CD4-positive, alpha-beta T cell treated with Interferon gamma for 1 hour (primary cell): ENCODE data around the gene QRFP.

Source experiments
- DNase-seq: peaks from one replicate; pipeline ENCODE4 v3.0.0-alpha.2; 2020

Gene QRFP

DNA sequence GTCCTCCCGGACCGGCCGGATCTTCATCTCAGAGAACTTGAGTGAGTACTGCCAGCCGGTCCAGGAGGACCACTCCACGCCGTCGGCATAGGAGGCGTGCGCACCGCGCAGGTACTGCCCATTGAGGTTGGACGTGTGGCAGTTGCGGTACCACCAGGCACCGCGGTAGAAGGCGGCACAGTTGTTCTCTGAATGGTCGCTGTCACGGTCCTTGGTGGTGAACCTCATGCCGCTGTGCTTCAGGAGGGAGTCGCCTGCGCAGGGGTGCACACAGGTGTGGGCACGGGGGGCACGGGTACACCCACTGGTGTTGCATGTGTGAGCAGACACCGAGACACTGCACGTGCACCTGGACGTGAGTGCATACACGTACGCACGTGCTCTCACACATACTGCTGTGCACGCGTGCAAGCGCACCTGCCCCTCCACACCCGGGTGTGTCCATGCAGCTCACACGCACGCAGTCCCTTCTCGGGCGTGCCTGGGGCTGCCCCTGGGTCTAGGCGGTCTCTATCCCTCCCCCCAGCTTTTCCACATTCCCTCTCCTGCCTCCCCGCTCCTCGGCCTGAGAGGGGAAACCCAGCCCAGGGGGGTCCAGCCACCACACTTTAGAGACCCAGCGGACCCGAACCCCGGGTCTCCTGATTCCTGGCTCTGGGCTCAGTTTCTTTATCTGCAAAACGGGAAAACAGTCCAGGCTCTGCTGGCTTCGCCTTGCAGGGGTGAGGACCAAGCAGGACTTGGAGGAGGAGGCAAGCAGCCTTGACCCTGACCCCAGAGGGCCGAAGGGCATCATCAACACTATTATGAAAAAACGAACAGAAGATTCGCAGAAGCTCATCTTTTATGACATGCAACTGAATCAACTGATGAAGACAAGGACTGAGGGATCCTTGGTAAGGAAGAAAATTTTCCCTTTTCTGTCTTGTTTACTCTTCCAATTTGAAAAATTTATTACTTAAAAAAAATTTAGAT is 7.7 kb upstream of the QRFP start:
- no peak for DNase-seq

GRCh38 chr9:130903194-130904069 is 6.8 kb upstream of the QRFP start:
- DNase-seq, result no peak

- DNase-seq, result no peak
Observed at GRCh38 chr9:130902204-130903185, 5.9 kb upstream of the QRFP start.

- no peak for DNase-seq
Observed at GRCh38 chr9:130901498-130902203, 5.0 kb upstream of the QRFP start.

DNA sequence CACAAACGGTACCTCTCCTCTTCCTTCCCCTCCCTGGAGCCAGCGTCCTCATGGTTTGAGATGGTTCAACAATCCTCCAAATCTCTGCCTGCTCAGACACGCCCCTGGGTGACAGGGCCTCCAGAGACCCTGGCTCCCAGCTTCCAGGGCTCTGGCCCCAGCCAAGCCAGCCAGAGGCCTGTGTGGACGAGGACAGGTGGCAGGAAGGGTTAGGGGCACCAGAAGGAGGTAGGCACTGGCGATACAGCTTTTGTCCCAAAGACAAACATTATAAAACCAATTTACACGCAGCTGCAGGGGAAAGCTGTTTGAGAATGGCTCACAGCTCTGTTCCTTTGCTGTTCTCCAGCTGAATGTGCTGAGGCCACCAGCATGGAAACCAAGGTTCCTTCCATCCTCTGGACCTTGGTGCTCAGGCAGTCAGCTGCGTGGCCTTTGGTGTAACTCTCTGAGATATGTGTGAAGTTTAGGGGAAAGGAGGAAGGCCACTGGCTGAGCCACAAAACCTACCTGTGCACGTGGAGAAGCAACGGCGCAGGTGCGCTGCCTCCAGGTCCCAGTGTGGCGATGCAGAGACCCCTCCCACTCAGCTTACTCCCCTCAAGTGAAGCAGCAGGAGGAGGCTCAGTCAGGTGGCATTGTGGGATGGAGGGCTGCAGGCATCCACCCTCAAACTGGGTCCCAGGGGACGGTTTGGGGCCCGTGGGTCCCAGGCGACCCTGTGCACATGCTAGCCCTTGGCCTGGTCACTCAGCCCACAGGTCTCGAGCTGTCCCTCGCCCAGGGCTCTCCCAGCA is 4.3 kb upstream of the QRFP start:
- DNase-seq, result no peak

DNA sequence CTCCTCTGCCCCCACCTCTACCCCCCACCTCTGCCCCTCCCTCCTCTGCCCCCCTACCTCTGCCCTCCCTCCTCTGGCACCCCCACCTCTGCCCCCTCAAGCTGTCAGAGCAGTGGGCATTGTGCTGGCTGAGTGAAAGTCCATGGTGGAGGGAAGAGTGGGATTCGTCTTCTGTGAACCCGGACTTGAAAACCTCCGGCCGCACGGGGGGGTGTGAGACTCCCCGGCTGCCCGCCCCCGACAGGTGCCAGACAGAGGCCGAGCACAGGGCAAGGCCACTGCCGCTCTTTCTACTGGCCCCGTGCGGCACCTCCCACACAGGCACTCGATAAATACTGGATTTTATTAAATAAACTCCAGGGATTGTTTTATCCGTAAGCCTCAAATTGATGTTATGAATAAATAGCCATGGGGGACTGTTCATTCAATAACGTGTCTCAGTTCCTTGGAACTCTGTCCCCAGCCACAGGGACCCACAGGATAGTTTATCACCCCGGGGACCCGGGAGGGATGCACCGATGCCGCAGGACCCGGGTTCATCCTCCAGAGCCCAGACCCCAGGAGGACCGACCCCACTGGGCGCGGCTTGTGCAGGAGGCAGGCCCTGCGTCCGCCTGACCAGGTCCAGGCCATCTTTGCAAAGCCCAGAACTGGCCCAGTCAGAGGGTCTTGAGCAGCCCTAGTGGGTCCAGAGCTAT is 2.6 kb upstream of the QRFP start:
- DNase-seq, result no peak

DNA sequence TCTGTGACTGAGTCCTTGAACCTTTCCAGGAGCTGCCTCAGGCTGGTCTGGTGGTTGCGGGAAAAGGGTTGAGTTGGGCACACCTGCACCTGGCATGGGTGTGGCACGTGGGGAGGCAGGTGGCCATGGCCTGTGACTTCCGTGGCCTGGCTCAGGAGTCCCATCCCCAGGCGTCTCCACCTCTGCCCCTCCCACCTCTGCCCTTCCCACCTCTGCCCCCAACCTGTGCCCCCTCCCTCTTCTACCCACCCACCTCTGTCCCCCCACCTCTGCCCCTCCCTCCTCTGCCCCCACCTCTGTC is 1.9 kb upstream of the QRFP start:
- DNase-seq, result no peak

- DNase-seq, result no peak
Observed at GRCh38 chr9:130897848-130898551, 1.4 kb upstream of the QRFP start.

GRCh38 chr9:130897105-130897751 is 616 bp upstream of the QRFP start:
- no peak for DNase-seq

DNA sequence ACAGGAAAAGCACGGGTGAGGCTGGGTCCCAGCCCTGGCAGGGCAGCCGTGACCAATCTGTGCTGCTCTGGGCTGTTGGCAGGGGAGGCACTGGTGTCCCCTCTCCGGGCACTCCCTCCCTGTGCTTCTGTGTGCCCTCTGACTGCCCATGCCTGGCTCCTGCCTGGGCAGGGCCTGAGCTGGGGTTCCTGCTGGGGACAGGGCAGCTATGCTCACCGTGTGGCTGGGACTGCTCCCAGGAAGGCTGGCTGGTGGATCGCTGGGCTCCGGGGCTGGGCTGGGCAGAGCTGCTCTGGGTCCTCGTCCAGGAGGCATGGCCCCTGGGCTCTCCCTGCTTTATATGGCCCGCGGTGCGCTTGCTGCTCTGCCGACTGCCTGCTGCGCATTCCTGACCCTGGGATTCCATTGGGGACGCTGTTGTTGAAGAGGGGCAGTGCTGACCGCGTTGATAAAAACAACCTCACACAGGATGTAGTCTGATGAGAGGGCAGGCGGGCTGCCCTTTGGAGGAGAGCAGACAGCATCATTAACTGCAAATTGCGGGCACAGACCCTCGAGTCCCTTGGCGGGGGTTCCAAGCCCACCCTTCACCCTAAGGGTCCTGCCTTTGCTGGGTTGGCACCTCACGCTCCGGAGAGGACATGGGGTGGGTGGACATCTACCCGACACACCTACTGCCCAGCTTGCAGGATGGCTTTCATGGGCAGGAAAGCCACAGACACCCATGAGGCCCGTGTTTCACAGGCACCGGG is 955 bp downstream of the QRFP start:
- DNase-seq, result no peak

DNA sequence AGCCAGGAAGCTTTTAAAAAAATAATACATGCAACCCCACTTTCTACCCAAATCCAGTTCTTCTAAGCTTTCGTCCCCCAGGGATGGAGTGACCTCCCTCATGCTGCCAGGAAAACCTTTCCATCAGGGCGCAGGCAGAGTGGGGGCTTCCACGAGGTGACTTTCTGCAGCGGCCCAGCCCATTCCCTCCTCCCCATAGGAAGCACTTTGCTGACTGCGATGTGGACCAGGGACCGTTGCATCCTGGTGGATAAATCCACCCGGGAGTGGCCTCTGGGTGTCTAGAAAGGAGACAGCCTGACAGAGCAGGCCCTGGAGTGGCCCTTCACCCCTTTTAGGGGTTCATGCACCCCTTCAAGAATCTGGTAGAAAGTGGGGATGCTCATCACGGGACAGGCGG is 1.6 kb downstream of the QRFP start:
- no peak for DNase-seq

- DNase-seq, result no peak
Observed at GRCh38 chr9:130894546-130894945, 2.1 kb downstream of the QRFP start.

GRCh38 chr9:130893341-130894101 is 3.1 kb downstream of the QRFP start:
- DNase-seq, result peak; percentile 53

- no peak for DNase-seq
Observed at GRCh38 chr9:130892477-130893304, 3.9 kb downstream of the QRFP start.

GRCh38 chr9:130891688-130892476 is 4.7 kb downstream of the QRFP start:
- no peak for DNase-seq
